Epithelial cell of esophagus (primary cell): Measurements from ENCODE around the gene CHST11.
A peak's percentile ranks its signal among the peaks of the same experiment; 100 is the strongest.

Experiments
- DNase-seq: peaks from one replicate; pipeline ENCODE4 v3.0.0; 2010; ENCODE audit warnings: low read depth
- H3K4me3 ChIP-seq: 2 replicates; pipeline ENCODE4 v1.5.1; 2011; ENCODE audit warnings: mild to moderate bottlenecking, low read length, control low read depth
- TF ChIP-seq, protein P1 (sequence below): IDR thresholded peaks from 2 replicates; pipeline ENCODE4 v1.5.1; 2011; ENCODE audit warnings: low read depth, mild to moderate bottlenecking, low read length, control low read depth, inconsistent platforms; ENCODE audit not compliant: insufficient read depth; ENCODE audit errors: missing control alignments

CHST11 gene

DNA sequence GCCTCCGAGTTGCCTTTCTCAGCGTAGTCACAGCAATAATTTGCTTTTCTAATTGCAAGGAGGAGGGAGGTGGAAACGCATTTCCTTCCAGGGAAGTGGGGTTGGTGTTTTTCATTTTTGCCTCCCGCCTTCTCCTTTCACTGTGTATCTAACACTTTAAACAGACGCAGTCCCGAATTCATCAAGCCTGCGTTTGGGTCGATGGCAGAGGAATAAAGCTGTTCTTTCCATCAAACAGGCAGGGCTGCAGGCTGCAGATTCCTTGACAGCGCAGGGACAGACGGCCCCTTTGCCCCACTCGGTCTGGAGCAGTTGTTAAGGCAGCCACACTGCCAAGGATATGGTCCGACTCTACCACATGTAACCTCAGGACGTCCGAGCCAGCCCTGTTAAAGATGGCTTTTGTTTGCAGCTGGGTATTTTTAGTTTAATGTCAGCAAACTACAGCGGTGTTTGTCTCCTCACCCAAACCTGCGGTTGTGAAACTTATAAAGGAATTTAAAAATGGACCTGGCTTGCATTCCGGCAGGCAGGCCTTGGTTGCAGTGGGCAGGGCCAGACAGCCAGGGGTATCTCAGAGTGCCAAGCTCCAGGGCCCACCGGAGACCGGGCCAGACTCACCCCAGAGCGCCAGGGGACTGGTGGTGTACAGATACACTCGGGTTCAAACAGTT, 2.1 kb downstream of the CHST11 start:
- TF ChIP-seq, protein P1, sequence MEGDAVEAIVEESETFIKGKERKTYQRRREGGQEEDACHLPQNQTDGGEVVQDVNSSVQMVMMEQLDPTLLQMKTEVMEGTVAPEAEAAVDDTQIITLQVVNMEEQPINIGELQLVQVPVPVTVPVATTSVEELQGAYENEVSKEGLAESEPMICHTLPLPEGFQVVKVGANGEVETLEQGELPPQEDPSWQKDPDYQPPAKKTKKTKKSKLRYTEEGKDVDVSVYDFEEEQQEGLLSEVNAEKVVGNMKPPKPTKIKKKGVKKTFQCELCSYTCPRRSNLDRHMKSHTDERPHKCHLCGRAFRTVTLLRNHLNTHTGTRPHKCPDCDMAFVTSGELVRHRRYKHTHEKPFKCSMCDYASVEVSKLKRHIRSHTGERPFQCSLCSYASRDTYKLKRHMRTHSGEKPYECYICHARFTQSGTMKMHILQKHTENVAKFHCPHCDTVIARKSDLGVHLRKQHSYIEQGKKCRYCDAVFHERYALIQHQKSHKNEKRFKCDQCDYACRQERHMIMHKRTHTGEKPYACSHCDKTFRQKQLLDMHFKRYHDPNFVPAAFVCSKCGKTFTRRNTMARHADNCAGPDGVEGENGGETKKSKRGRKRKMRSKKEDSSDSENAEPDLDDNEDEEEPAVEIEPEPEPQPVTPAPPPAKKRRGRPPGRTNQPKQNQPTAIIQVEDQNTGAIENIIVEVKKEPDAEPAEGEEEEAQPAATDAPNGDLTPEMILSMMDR, result no peak
- peak; percentile 34 for DNase-seq
- peak overlapping the region; percentile 82 for H3K4me3 ChIP-seq

- peak; percentile 50 for DNase-seq
- TF ChIP-seq, protein P1, result no peak
- H3K4me3 ChIP-seq, result peak overlapping the region; percentile 82
These were observed 2.7 kb downstream of the CHST11 start for GRCh38 chr12:104459368-104459909.

DNA sequence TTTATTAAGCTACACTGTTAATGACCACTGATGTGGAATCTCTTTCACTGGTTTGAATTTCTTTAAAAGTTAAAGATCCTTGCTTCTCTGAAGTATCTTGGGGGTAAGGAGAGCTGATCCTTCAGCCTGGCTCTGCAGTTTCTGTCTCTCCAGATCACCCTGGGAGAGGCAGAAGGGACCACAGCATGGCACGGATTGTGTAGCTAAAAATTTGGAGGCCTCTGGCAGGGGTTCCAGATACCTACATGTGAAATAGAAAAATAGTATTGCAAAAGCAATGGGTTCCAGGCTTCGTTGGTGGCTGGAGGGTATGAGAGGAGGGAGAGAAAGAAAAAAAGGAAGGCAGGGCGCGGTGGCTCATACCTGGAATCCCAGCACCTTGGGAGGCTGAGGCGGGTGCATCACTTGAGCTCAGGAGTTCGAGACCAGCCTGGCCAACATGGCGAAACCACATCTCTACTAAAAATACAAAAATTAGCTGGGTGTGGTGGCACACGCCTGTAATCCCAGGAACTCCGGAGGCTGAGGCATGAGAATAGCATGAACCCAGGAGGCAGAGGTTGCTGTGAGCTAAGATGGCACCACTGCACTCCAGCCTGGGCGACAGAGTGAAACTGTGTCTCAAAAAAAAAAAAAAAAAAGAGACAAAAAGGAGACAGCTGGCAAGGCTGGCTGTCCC, 3.4 kb downstream of the CHST11 start:
- no peak for DNase-seq
- no peak overlapping the region for H3K4me3 ChIP-seq
- TF ChIP-seq, protein P1, result no peak

DNA sequence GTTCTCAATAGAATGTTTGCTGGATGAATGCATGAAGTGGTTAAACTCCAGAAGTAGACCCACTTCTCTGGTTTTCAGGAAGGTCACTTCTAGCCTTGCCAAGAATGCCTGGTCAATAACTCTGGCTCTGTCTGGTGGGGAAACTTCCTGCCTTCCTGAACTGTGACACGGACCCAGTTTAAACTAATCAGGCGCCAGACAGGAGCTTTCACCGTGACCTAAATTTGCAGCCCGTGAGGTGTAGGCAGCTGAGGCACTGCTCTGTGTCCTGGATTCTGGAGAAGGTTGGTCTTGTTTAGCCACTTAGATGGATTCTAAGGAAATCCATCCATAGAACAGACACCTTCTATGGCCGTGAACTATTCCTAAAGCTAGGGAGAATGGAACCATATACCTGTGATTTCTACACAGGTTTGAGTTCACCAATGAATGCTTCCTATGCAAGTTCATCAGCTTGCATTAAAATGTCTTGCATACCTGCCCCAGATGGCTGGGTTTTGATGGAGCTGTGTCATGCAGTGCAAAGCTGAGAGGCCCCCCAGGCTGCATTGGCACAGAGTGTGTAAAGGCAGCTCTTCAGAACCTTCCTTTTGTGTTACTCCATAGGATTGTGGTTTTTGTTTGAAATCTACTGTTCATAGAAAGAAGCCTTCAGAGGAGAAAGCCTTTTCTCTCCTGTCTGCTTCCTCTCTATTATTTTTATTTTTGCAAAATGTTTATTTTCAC, 4.4 kb downstream of the CHST11 start:
- TF ChIP-seq, protein P1, result no peak
- DNase-seq, result no peak
- H3K4me3 ChIP-seq, result no peak overlapping the region

- TF ChIP-seq, protein P1, result no peak
- H3K4me3 ChIP-seq, result no peak overlapping the region
- no peak for DNase-seq
These were observed 5.6 kb downstream of the CHST11 start for GRCh38 chr12:104462325-104462724.

DNA sequence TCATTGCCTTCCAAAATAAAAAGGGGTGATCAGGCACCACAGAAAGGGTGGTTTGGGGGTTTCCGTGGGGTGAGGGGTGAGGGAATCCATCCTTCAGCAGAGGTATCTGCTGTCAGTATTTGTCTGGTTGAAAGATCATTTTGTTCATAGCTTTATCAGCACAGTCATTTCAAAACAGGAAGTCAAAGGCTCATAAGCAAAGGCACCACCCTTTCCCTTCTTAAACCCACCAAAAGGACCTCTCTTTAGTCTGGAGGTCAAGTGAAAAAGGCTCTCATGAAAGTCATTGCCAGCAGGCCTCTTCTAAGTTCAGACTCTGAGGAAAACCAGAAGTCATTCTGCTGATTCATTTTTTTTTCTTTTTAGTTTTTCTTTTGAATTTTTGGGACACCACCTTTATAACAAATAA, 6.2 kb downstream of the CHST11 start:
- TF ChIP-seq, protein P1, result no peak
- DNase-seq, result no peak
- no peak overlapping the region for H3K4me3 ChIP-seq
